HEK293T (cell line): Measurements from ENCODE around the gene PPP1R14D.

Source experiments
- CTCF ChIA-PET: fragments of 350-600 bp; formaldehyde crosslinking; extraction: SDS; loops from one replicate; lab custom pipeline; 2021; ENCODE audit warnings: antibody characterized with exemption, inconsistent platforms; lab: Yijun Ruan, JAX
- POLR2A ChIA-PET: fragments of 350-600 bp; formaldehyde crosslinking; extraction: SDS; loops from one replicate; lab custom pipeline; 2020; ENCODE audit warnings: antibody characterized with exemption, inconsistent platforms; lab: Yijun Ruan, JAX
- DNase-seq: peaks from one replicate; pipeline ENCODE4 v3.0.0; 2012; ENCODE audit warnings: mixed read lengths; ENCODE audit errors: extremely low spot score
- ARNT ChIP-seq: fragments of 450-650 bp; IDR thresholded peaks from 2 replicates; pipeline ENCODE4 v1.6.1; 2017; ENCODE audit warnings: mild to moderate bottlenecking
- BHLHE40 ChIP-seq: fragments of 450-650 bp; IDR thresholded peaks from 2 replicates; pipeline ENCODE4 v1.6.1; 2016; ENCODE audit warnings: mild to moderate bottlenecking, moderate library complexity, borderline replicate concordance
- CTBP1 ChIP-seq: fragments of 450-650 bp; IDR thresholded peaks from 2 replicates; pipeline ENCODE4 v1.6.1; 2016; ENCODE audit warnings: borderline replicate concordance
- ELF4 ChIP-seq: fragments of 450-650 bp; IDR thresholded peaks from 2 replicates; pipeline ENCODE4 v1.6.1; 2017; ENCODE audit warnings: antibody characterized with exemption
- FOXA1 ChIP-seq: fragments of 450-650 bp; IDR thresholded peaks from 2 replicates; pipeline ENCODE4 v1.6.1; 2016; ENCODE audit warnings: mild to moderate bottlenecking
- FOXK2 ChIP-seq: fragments of 450-650 bp; IDR thresholded peaks from 2 replicates; pipeline ENCODE4 v1.6.1; 2016; ENCODE audit warnings: mild to moderate bottlenecking
- FOXM1 ChIP-seq: fragments of 450-650 bp; IDR thresholded peaks from 2 replicates; pipeline ENCODE4 v1.6.1; 2017; ENCODE audit warnings: mild to moderate bottlenecking, borderline replicate concordance
- HDGF ChIP-seq: fragments of 450-650 bp; IDR thresholded peaks from 2 replicates; pipeline ENCODE4 v1.6.1; 2017; ENCODE audit warnings: antibody characterized with exemption, borderline replicate concordance
- L3MBTL2 ChIP-seq: fragments of 450-650 bp; conservative IDR thresholded peaks from 2 replicates; pipeline ENCODE4 v1.6.1; 2016; ENCODE audit warnings: mild to moderate bottlenecking
- LEF1 ChIP-seq: fragments of 450-650 bp; IDR thresholded peaks from 2 replicates; pipeline ENCODE4 v1.6.1; 2017; ENCODE audit warnings: mild to moderate bottlenecking, borderline replicate concordance
- NFRKB ChIP-seq: fragments of 450-650 bp; IDR thresholded peaks from 2 replicates; pipeline ENCODE4 v1.6.1; 2016; ENCODE audit warnings: mild to moderate bottlenecking, moderate library complexity
- PKNOX1 ChIP-seq: fragments of 450-650 bp; IDR thresholded peaks from 2 replicates; pipeline ENCODE4 v1.6.1; 2016
- SP1 ChIP-seq: fragments of 450-650 bp; IDR thresholded peaks from 2 replicates; pipeline ENCODE4 v1.6.1; 2017
- SUZ12 ChIP-seq: fragments of 450-650 bp; IDR thresholded peaks from 2 replicates; pipeline ENCODE4 v1.6.1; 2016; ENCODE audit warnings: mild to moderate bottlenecking
- TARDBP ChIP-seq: fragments of 450-650 bp; IDR thresholded peaks from 2 replicates; pipeline ENCODE4 v1.6.1; 2016
- ZNF384 ChIP-seq: fragments of 450-650 bp; IDR thresholded peaks from 2 replicates; pipeline ENCODE4 v1.6.1; 2016

The PPP1R14D gene

GRCh38 chr15:40771242-40771641 lies 57.3 kb downstream of the PPP1R14D start:
- CTCF ChIA-PET, result no interaction called here
- TF ChIP-seq ZNF384, result no peak
- TF ChIP-seq PKNOX1, result no peak
- TF ChIP-seq SP1, result no peak
- TF ChIP-seq NFRKB, result no peak
- TF ChIP-seq ELF4, result no peak
- no peak for TF ChIP-seq BHLHE40
- no peak for TF ChIP-seq CTBP1
- no peak for TF ChIP-seq L3MBTL2
- TF ChIP-seq FOXM1, result no peak
- no peak for TF ChIP-seq HDGF
- no peak for TF ChIP-seq LEF1
- TF ChIP-seq ARNT, result no peak
- no peak for TF ChIP-seq TARDBP
- no peak for TF ChIP-seq FOXA1
- no peak for TF ChIP-seq FOXK2
- TF ChIP-seq SUZ12, result no peak
- no peak for DNase-seq
- POLR2A ChIA-PET, result no interaction called here

GRCh38 chr15:40770147-40770721 lies 58.3 kb downstream of the PPP1R14D start:
- no peak for DNase-seq
- TF ChIP-seq CTBP1, result no peak
- TF ChIP-seq FOXA1, result no peak
- no peak for TF ChIP-seq HDGF
- TF ChIP-seq ELF4, result no peak
- no peak for TF ChIP-seq ZNF384
- no peak for TF ChIP-seq L3MBTL2
- no peak for TF ChIP-seq LEF1
- TF ChIP-seq SUZ12, result no peak
- TF ChIP-seq TARDBP, result no peak
- no peak for TF ChIP-seq PKNOX1
- TF ChIP-seq FOXM1, result no peak
- TF ChIP-seq FOXK2, result no peak
- no peak for TF ChIP-seq SP1
- no peak for TF ChIP-seq NFRKB
- TF ChIP-seq ARNT, result no peak
- TF ChIP-seq BHLHE40, result no peak
- ChIA-PET POLR2A (no interaction called here), CTCF (interaction anchor here (1.2 kb wide), 1 partner anchor 12 kb away, joined by 3 read pairs; no protein-coding TSS in a partner anchor)

GRCh38 chr15:40769274-40770146 lies 59.0 kb downstream of the PPP1R14D start, which contains the start of gene C15orf62:
Gene C15orf62 (plus strand): TSS chr15:40769980. CDS start chr15:40770496, 516 bp downstream.
- no peak for TF ChIP-seq FOXM1
- no peak for TF ChIP-seq HDGF
- TF ChIP-seq ELF4, result no peak
- no peak for TF ChIP-seq CTBP1
- no peak for DNase-seq
- POLR2A ChIA-PET, result interaction anchor here (0.9 kb wide), 1 partner anchor 8 kb away, joined by 3 read pairs; no protein-coding TSS in a partner anchor
- CTCF ChIA-PET, result interaction anchor here (1.2 kb wide), 1 partner anchor 13 kb away, joined by 3 read pairs; no protein-coding TSS in a partner anchor

- ChIA-PET POLR2A (interaction anchor here (0.9 kb wide), 1 partner anchor 9 kb away, joined by 3 read pairs; no protein-coding TSS in a partner anchor), CTCF (interaction anchor here (1.2 kb wide), 1 partner anchor 14 kb away, joined by 3 read pairs; no protein-coding TSS in a partner anchor)
- no peak for TF ChIP-seq FOXM1
- TF ChIP-seq ELF4, result no peak
- no peak for TF ChIP-seq LEF1
- TF ChIP-seq L3MBTL2, result no peak
- no peak for TF ChIP-seq CTBP1
- TF ChIP-seq FOXA1, result no peak
- no peak for TF ChIP-seq HDGF
- TF ChIP-seq SUZ12, result no peak
- no peak for TF ChIP-seq ZNF384
- no peak for TF ChIP-seq ARNT
- TF ChIP-seq SP1, result no peak
- TF ChIP-seq BHLHE40, result no peak
- TF ChIP-seq NFRKB, result no peak
- no peak for TF ChIP-seq PKNOX1
- no peak for TF ChIP-seq FOXK2
- TF ChIP-seq TARDBP, result no peak
- DNase-seq, result no peak
Measured at GRCh38 chr15:40768521-40769273, 59.8 kb downstream of the PPP1R14D start.

- DNase-seq, result no peak
- TF ChIP-seq TARDBP (no peak), SUZ12 (no peak), HDGF (no peak), CTBP1 (no peak), NFRKB (no peak), FOXA1 (no peak), FOXK2 (no peak), BHLHE40 (no peak), LEF1 (no peak), ZNF384 (no peak), SP1 (no peak), L3MBTL2 (no peak), ELF4 (no peak)
- ChIA-PET POLR2A (no interaction called here), CTCF (no interaction called here)
Measured at GRCh38 chr15:40767838-40768500, 60.5 kb downstream of the PPP1R14D start.
